ENCODE results near the gene SLC49A3. TPM values are rescaled to one million over a fixed set of nuclear protein-coding genes. Genes with fewer than 3 reads are reported as not detected.
"Not testable (repeated sequence)": the region's sequence is repeated elsewhere in the genome, so short reads cannot be mapped to it uniquely, and the experiment has no call there.

SLC49A3 gene
- total RNA-seq, 3 donors from 2014 or later: 0.48 to 0.79 (median 0.53) TPM

- Mint-ChIP-seq H3K27me3 (ENCODE audit: low read depth) (peaks cover 12% of the 10 kb centered on the region), H3K4me3 (no peak overlapping the region), H3K9me3 (peaks cover 2% of the 10 kb centered on the region), H3K36me3 (ENCODE audit: insufficient read depth) (no peaks in the 10 kb centered on the region), H3K4me1 (ENCODE audit: low read depth) (no peaks in the 10 kb centered on the region)
- DNase-seq (no peak), ATAC-seq (no peak)
These were observed 51.2 kb downstream of the SLC49A3 start for GRCh38 chr4:637536-638280.

- Mint-ChIP-seq H3K27me3 (ENCODE audit: low read depth) (peaks cover 12% of the 10 kb centered on the region), H3K36me3 (ENCODE audit: insufficient read depth) (no peaks in the 10 kb centered on the region), H3K9me3 (peaks cover 5% of the 10 kb centered on the region), H3K4me1 (ENCODE audit: low read depth) (no peaks in the 10 kb centered on the region), H3K4me3 (no peak overlapping the region)
- no peak for ATAC-seq
- no peak for DNase-seq
These were observed 52.3 kb downstream of the SLC49A3 start for GRCh38 chr4:636628-637159.

GRCh38 chr4:635851-636627 is 52.9 kb downstream of the SLC49A3 start:
- Mint-ChIP-seq H3K36me3 (ENCODE audit: insufficient read depth) (no peaks in the 10 kb centered on the region), H3K9me3 (peaks cover 10% of the 10 kb centered on the region), H3K4me3 (no peak overlapping the region), H3K27me3 (ENCODE audit: low read depth) (peaks cover 12% of the 10 kb centered on the region), H3K4me1 (ENCODE audit: low read depth) (no peaks in the 10 kb centered on the region)
- DNase-seq: no peak
- no peak for ATAC-seq

GRCh38 chr4:635066-635835 is 53.7 kb downstream of the SLC49A3 start:
- Mint-ChIP-seq H3K27me3 (ENCODE audit: low read depth) (peaks cover 12% of the 10 kb centered on the region), H3K9me3 (peaks cover 12% of the 10 kb centered on the region)
- not testable (repeated sequence) for H3K4me1 Mint-ChIP-seq (ENCODE audit: low read depth); DNase-seq; H3K4me3 Mint-ChIP-seq; ATAC-seq; H3K36me3 Mint-ChIP-seq (ENCODE audit: insufficient read depth)

- Mint-ChIP-seq H3K36me3 (ENCODE audit: insufficient read depth) (no peaks in the 10 kb centered on the region), H3K4me1 (ENCODE audit: low read depth) (no peaks in the 10 kb centered on the region), H3K9me3 (peaks cover 12% of the 10 kb centered on the region), H3K27me3 (ENCODE audit: low read depth) (peaks cover 12% of the 10 kb centered on the region), H3K4me3 (no peak overlapping the region)
- DNase-seq (no peak), ATAC-seq (no peak)
These were observed 54.4 kb downstream of the SLC49A3 start for GRCh38 chr4:634599-634985.

GRCh38 chr4:633976-634598 is 54.9 kb downstream of the SLC49A3 start:
- Mint-ChIP-seq H3K9me3 (peaks cover 12% of the 10 kb centered on the region), H3K27me3 (ENCODE audit: low read depth) (peaks cover 8% of the 10 kb centered on the region)
- no peak for ATAC-seq

GRCh38 chr4:633406-633805 is 55.5 kb downstream of the SLC49A3 start:
- H3K4me1 Mint-ChIP-seq (ENCODE audit: low read depth): no peaks in the 10 kb centered on the region
- H3K9me3 Mint-ChIP-seq: peaks cover 12% of the 10 kb centered on the region
- no peak overlapping the region for H3K4me3 Mint-ChIP-seq
- DNase-seq: no peak
- H3K27me3 Mint-ChIP-seq (ENCODE audit: low read depth): peaks cover 6% of the 10 kb centered on the region
- ATAC-seq: no peak
- no peaks in the 10 kb centered on the region for H3K36me3 Mint-ChIP-seq (ENCODE audit: insufficient read depth)

More at GRCh38 chr4:633976-634598, 54.9 kb downstream of the SLC49A3 start:
- Mint-ChIP-seq H3K4me3 (no peak overlapping the region), H3K4me1 (ENCODE audit: low read depth) (no peaks in the 10 kb centered on the region), H3K36me3 (ENCODE audit: insufficient read depth) (no peaks in the 10 kb centered on the region)
- DNase-seq: no peak

- no peak for DNase-seq
- no peak for ATAC-seq
- H3K4me1 Mint-ChIP-seq (ENCODE audit: low read depth): no peaks in the 10 kb centered on the region
- no peak overlapping the region for H3K4me3 Mint-ChIP-seq
- no peaks in the 10 kb centered on the region for H3K36me3 Mint-ChIP-seq (ENCODE audit: insufficient read depth)
- peaks cover 12% of the 10 kb centered on the region for H3K9me3 Mint-ChIP-seq
- peaks cover 4% of the 10 kb centered on the region for H3K27me3 Mint-ChIP-seq (ENCODE audit: low read depth)
These were observed 56.0 kb downstream of the SLC49A3 start for GRCh38 chr4:632926-633325.

- no peak for ATAC-seq
- DNase-seq: no peak
- H3K27me3 Mint-ChIP-seq (ENCODE audit: low read depth): no peaks in the 10 kb centered on the region
- no peak overlapping the region for H3K4me3 Mint-ChIP-seq
- H3K9me3 Mint-ChIP-seq: peaks cover 12% of the 10 kb centered on the region
- H3K36me3 Mint-ChIP-seq (ENCODE audit: insufficient read depth): no peaks in the 10 kb centered on the region
- H3K4me1 Mint-ChIP-seq (ENCODE audit: low read depth): no peaks in the 10 kb centered on the region
These were observed 56.7 kb downstream of the SLC49A3 start for GRCh38 chr4:632196-632790.

Other genes starting within 250 kb of the SLC49A3 start
- gene ZNF721, start 190.0 kb downstream of the SLC49A3 start, total RNA-seq: 10 to 100 TPM; 21.5 to 27.8 (median 21.6) TPM
- 10 to 100 TPM; 37.9 to 41.8 (median 39.8) TPM for gene PIGG, start 189.9 kb downstream of the SLC49A3 start, total RNA-seq
- not detected for gene TMEM271, start 112.9 kb downstream of the SLC49A3 start, total RNA-seq
- 10 to 100 TPM in 2 of 3 donors, 1 to 10 TPM in 1; 8.3 to 10.5 (median 10.3) TPM for gene PDE6B, start 63.6 kb downstream of the SLC49A3 start, total RNA-seq
- gene ATP5ME, start 14.9 kb downstream of the SLC49A3 start, total RNA-seq: 100 to 1,000 TPM; 227 to 249 (median 244) TPM
- gene MYL5, start 14.6 kb downstream of the SLC49A3 start, total RNA-seq: 10 to 100 TPM; 13.7 to 16.0 (median 15.1) TPM
- gene PCGF3, start 16.7 kb upstream of the SLC49A3 start, total RNA-seq: 10 to 100 TPM; 20.7 to 27.8 (median 23.0) TPM
- 1 to 10 TPM in 1 of 3 donors, under 1 TPM in 2; 0.50 to 1.0 (median 0.58) TPM for gene CPLX1, start 137.0 kb upstream of the SLC49A3 start, total RNA-seq
- 100 to 1,000 TPM; 140 to 161 (median 148) TPM for gene GAK, start 243.2 kb upstream of the SLC49A3 start, total RNA-seq
- 10 to 100 TPM; 12.5 to 15.6 (median 14.7) TPM for gene TMEM175, start 243.3 kb upstream of the SLC49A3 start, total RNA-seq